HG02798 (cell line): ENCODE results near the gene CCBE1.
"Not testable (repeated sequence)": the region's sequence is repeated elsewhere in the genome, so short reads cannot be mapped to it uniquely, and the experiment has no call there.

Source experiments
- ATAC-seq: cut with Tn5 transposase; IDR thresholded peaks from one replicate; pipeline ENCODE4 v1.9.1; 2021; ENCODE audit warnings: mild to moderate bottlenecking; ENCODE audit not compliant: unreplicated experiment, poor library complexity

Gene CCBE1

DNA sequence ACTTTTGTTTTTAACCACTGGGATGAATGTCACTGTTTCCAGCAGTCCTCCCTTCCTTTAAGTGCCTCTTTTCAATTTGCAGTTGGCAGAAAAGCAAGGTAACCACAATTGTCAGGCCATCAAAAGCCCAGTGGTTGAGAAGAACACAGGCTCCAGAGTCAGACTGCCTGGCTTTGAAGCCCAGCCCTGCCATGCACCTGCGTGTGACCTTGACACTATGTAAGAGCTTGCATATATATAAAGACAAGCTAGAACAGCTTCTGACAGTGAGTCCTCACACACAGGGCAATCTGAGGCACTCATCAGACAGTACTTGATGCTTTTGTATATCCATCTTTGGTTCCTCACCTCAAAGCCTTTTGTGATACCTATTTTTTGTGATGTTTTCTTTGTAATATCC, 11.0 kb downstream of the CCBE1 start:
- no peak for ATAC-seq

DNA sequence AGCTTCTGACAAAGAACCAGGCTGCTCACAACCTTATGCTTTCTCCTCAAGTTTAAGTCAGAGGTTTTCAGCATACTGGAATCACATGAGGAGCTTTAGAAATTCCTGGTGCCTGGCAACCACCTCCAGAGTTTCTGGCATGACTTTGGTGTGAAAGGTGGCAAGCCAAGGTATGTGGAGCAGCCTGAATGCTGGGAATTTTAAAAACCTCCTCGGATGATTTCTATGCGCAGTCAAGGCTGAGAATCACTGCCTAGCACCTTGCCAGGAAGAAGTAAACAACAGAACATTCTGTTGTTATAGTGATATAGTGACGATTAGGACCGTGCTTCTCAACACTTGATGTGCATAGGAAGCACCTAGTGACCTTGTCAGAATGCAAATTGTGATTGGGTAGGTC, 11.7 kb downstream of the CCBE1 start:
- no peak for ATAC-seq

DNA sequence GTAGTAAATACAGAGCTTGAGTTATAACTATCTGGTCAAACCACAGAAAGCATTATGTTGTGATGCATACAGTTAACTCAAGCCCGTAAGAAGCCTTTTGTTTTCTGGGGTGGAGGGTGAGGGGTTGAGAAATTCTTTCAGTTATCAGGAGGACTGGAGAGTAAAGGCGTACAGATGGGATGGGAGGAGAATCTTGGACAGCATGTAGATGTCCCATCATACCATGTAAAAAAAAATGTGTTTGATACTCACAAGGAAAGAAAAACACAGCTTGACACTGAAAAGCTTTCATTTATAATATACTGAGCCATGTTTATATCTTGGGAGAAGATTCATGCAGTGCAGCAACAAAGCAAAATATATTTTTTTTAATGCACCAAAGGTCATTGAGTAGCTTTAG, 12.4 kb downstream of the CCBE1 start:
- ATAC-seq = no peak

DNA sequence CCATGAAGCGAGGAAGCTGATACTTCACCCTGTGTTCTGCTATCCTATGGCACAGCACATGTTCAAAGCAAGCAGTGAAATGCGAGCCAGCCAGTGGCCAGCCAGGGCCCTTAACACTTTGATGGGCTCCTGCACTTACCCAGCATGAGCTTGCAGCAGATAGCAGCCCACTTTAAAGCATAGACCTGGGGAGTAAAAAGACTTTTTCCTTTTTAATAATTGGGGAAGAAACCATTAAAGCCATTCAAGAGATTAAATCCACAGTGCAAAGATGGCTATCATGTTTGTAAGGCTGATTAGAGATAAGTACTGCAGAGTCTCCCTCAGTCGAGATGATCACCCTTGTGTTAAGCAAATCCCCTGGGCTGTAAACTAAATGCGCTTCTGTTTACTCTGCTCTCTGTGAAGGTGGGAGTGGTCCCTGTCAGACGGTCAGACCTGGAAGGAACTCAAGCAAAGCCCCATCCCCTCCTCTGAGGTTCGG, 15.7 kb downstream of the CCBE1 start:
- ATAC-seq = no peak

DNA sequence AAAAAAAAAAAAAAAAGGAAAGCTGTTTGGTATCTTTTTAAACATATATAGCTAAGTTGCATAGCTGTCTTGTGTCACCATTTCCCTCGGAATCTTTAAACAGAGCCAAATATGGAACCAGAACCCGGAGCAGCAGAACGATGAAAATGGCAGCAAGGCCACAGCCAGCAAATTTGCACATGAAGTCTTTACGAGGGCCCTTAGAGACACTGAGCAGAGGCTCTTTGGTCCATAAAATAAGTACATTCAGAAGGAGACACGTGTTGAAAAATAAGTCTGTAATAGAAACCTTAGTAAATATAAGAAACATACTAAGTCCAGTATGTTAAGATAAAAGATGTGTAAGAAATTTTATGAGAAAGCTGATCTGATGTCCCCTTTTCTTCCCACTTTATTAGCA, 16.2 kb downstream of the CCBE1 start:
- no peak for ATAC-seq

DNA sequence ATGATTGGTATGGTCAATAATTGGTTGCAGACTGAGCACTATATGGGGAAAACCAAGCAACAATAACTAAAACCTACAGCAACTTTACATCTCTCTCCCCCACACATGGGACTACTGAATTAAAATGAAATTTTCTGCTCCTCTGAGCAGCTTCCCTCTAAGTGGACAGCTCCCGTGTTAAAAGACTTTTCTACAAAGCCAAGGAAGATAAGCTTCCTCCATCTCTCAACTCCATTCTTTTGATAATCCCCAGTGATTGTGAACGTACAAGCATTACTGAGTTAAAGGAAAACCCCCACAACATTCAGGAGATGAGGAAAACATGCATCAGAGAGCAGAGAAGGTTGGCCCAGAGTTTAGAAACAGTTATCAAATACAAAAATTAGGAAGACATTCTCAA, 21.9 kb downstream of the CCBE1 start:
- no peak for ATAC-seq

DNA sequence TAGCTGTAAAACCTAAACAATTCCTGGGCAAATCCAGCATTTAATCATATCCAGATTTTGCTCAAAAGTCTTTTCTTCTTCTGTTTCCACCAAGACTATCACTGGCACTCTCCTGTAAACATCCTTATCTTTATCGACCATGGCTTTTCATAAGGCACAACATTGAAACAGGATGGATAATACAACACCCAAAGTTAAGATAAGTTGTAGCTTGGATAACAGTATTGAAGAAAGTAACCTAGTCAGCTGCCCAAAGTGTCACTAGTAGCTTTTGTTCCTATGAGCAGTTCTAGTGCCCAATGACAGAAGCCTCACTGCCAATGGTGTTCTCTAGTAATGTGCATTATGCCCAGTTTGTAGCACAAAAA, 22.3 kb downstream of the CCBE1 start:
- ATAC-seq = no peak

DNA sequence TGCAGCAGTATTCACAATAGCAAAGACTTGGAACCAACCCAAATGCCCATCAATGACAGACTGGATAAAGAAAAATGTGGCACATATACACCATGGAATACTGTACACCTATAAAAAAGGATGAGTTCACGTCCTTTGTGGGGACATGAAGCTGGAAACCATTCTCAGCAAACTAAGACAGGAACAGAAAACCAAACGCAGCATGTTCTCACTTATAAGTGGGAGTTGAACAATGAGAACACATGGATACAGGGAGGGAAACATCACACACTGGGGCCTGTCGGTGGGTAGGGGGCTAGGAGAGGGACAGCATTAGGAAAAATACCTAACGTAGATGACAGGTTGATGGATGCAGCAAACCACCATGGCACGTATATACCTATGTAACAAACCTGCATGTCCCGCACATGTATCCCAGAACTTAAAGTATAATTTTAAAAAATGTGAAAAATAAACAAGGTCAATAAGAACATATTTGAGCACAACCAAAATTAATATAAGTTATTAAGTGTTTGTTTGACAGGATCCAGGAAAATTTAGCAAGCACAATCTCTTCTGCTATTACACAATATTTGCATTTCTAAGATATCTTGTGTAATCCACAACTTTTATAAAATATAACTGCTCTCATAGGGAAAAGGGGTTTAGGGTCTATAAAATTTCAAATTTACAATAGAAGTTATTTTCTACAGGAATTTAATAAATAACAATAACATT, 22.9 kb downstream of the CCBE1 start:
- ATAC-seq = no peak

DNA sequence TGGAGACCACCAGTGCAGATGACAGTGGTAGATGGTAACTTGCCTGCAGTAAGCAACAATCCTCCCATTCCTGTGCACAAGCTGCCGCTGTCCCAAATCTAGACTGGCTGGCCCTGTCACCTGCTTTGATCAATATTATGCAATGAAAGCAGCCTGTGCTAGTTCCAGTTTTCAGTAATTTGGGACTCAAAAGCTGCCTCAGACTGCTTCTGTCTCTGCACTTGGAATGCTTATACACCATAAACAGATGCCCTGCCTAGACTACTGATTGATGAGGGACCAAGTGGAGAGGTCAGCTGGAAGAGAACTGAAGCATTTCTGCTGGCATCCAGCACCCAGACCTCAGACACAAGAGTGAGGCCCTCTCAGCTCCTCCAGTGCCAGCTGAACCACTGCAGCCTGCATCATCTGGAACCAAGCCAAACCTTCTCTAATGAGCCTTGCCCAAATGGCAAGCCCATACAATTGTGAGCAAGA, 24.9 kb downstream of the CCBE1 start:
- ATAC-seq = no peak

DNA sequence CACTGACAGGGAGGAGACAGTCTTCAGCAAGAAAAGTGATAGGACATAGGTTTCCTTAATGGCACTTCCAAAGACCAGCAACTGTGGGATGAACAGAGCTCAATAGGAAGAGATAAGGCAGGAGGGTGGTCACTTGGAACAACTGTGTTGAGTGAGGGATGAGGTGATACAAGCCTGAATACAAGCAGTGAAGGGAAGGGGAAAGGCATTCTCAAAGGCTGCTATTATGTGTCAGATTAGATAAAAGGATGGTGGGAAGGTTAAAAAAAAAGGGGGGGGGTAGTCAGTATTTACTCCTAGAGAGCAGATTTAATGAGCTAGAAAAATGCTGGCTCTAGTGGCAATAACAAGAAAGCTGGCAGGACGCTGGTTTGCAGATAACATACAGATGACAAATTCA, 25.7 kb downstream of the CCBE1 start:
- no peak for ATAC-seq

DNA sequence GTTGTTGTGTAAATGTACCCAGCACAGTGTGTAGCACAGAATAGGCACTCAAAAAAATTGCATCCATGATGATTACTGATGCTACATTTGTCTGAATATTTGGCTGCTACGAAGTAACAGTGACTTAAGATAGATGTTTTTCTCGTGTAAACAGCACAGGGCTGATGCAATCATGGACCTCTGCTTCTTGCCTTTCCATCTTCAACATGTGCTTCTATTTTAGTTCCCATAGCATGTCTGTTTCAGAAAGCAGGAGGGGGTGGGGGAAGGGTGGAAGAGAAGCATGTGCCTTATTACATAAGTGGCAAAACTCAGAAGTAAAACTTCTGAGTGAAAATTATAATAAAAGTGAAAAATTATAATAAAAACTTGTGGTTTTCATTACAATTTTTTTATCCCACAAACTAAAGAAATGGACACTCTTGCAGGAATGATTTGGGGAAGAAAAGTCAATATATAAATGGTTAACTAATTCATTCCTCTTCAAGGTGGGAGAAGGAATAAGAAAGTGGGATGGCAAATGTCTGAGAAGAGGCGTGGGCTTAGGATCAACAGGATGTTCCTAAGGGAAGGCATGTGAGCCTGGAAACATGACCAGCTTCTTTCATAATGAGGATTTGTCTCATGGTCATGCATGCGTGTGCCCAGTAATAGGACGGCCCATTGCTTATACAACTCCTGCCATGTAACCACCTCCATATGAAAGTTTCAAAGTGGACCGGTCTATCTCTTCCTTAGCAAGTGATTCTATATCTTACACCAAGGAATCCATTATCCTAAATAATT, 27.2 kb downstream of the CCBE1 start:
- no peak for ATAC-seq

DNA sequence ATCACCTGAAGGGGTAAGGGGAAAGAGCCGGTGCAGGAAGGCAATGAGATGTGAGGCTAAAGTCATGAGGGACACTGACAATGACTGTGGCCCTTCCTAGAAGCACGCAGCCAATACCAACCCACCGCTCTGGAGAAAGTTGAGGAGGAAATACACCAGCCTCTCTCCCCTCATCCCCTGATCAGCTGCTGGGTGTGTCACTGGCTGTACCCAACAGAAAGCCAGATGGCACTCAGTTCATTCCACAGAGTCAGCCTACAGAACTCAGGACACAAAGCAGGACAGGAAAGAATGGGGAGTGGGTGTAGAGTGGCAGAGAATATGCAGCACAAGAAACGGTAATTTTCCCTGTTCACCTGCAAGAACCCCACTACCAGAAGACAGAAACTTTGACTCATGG, 29.7 kb downstream of the CCBE1 start:
- no peak for ATAC-seq

DNA sequence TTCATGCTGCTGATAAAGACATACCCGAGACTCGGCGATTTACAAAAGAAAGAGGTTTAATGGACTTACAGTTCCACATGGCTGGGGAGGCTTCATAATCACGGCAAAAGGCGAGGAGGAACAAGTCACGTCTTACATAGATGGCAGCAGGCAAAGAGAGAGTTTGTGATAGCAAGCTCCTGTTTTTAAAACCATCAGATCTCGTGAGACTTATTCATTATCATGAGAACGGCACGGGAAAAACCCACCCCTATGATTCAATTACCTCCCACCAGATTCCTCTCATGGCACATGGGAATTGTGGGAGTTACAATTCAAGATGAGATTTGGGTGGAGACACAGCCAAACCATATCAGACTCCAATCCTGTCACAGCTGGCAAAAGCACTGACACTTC, 31.2 kb downstream of the CCBE1 start:
- ATAC-seq = not testable (repeated sequence)

DNA sequence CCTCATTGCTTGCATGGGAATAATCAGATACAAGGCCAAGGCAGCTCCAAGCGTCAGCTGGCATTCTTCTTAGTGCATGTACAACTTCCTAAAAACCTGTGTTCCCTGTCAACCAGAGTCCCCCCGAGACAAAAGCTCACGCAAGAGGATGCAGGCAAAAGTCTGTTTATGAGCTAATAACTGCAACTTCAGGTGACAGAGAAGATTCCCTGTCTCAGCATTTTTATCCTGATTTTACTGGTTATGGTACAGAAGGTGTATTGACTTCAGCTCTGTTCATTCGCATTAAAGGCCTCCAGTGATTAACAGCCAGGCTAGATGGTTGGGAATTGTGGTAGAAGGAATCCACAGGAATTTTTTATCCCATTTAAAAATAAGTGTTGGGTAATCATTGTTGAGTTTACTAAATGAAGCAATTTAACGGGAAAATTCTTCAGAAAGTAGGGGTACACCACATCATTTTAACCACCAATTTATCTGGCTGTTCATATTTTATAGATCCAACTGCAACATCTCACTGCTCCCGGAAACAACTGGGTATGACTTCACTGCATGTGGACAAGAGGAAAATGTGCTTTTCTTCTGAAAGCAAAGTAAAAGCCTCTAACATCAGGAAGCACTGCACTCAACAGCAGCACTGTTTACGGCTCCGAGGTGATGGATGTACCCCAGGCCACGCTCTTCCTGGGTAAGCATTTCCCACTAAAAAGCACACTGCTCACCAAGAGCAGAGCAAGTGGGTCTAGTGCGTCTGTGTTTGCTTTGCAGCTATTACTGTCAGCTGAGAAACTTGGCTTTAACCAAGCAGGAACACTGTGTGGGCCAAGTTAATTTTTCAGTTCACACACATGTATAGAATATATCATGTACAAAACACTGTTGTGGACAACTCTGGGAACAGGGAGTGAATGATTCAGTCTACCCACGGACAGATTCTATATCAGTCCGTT, 31.9 kb downstream of the CCBE1 start:
- no peak for ATAC-seq

DNA sequence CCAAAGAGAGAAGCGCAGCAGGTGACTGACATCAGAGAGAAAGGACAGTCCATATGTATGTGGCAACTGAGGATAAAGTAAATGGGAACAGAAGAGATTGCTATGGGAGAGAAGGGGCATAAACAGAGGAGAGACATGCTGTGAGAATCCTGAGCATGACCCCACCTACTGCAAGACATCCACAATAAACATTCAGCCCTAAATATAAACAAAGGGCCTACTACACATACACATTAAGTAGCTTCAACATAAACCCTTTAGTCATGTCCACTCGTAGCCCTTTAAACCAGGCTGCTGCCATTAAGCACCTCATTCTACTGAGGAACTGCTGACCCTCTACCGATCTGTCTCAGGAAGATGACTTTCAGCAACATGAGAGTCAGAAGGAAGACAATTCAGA, 32.9 kb downstream of the CCBE1 start:
- no peak for ATAC-seq

DNA sequence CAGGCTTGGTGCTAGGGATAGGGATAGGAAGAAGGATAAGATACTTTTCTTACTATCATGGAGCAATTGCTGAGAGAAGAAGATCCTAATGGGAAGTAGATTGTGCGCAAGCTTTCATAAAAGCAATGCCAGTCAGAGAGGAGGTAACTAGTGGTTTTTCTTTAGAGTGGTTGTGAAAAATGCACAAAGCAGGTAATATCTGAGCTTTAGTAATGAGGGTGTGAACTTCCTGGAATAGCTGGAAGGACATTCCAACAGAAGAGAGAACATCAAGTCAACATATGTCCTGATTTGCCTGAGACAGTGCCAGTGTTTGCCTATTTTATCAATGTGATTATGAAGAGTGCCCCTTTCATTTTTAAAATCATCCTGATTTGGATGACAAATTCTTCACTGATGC, 34.1 kb downstream of the CCBE1 start:
- ATAC-seq = no peak

DNA sequence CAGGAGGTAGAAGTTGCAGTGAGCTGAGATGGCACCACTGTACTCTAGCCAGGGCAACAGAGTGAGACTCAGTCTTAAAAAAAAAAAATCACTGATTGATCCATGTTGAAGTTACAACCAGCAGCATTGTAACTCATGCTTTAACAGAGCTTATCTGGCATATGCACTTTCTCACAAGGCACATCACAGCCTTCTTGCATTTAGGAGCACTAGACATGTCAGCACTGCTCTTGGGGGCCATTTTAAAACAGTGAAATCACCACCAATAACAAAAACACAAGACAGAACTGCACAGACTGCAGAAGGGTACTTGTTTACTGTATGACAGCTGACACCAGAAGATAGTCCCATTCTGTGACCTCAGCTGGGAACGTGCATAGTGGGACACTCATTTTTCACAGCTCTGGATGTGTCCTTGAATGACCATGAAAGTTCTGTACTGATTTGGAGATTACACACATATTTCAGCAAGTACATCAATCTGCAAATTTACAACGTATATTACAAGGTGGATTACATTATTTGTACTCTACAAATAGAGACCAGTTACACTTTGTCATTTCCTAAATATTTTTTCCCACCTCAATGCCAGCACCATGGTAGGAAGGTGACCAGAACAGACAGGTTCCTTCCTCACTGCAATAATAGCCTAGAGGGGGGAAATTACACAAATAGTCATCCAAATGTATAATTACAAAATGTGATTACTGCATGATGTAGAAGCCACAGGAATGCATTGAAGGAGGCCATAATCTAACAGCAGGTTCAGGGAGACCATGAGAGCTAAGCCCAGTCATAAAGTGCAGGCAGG, 35.1 kb downstream of the CCBE1 start:
- ATAC-seq = no peak

DNA sequence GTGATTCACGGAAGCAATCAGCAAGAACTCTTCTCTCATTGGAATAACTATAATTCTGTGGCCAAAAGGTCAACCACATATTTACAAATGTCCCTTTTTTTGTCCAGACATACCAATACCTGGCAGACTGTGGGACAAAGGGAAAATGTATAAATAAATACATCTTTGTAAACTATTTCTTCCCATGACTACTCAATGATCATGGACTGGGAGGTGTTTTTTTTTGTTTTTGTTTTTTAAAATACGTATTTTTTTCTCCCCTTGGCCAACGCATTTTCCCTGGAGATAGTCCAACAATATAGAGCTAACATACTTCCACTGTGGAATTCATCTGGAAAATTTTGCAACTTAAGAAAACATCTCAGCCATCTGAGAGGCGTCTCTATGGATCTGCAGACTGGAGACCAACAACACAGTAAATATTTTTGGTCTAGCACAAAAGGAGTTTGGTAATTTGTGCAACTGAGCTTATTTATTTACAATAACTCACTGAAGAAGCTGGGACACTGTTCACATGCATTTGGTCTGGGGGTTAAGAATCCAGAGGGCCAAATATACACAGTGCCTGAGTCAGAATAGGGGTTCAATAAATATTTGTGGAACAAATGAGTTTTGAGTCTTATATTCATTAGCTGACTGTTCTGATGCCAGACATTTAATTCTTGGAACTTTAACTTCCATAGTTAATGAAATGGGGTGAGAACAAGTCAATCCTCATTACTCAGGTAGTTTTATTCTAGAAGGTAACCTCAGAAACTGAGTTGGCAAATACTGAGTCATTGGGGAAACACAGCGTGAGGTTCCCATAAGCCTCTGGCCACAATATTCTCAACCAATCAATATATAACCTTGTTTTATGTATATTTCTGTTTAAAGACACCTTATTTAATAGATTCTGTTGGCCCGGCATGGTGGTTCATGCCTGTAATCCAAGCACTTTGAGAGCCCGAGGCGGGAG, 36.2 kb downstream of the CCBE1 start:
- no peak for ATAC-seq

DNA sequence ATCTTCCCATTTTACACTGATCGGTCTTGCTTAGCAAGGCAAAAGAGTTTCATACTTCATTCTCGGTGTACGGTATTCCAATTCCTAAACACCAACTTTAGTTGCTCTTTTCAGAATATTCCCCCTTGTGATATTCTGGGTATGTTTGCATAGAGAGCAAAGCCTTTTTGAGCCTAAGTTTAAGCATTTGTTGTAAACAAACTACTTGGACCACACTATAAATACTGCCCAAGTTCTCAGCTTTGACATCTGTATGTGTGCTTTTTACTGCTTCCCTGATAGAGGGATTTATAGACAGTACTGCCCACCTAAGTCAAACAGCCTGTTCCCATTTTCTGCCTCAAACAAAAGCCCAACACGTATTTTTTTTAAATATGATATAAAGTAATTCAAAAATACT, 36.9 kb downstream of the CCBE1 start:
- no peak for ATAC-seq
